Posterior cingulate gyrus (tissue), 11 donors: ENCODE results near the gene PRF1.
"Not testable (repeated sequence)": the region's sequence is repeated elsewhere in the genome, so short reads cannot be mapped to it uniquely, and the experiment has no call there.

Source experiments
- DNase-seq, 10 donors: peaks; one replicate each; pipeline versions ENCODE4 v3.0.0 to v3.0.0-alpha.2; 2020 to 2021; ENCODE audit warnings: mixed read lengths in 3 of 10
- intact Hi-C: fragments of 100-400 bp; cut with DNase I; formaldehyde crosslinking; loops from one replicate; pipeline ENCODE4 v1.15.1; 2023

Gene PRF1

GRCh38 chr10:70602665-70603448 is at the start of gene PRF1:
Gene PRF1 (minus strand): TSS chr10:70602741. CDS start chr10:70600902, 1,839 bp downstream.
- DNase-seq: no peak
- intact Hi-C loops: no loop called here

GRCh38 chr10:70651661-70652060 is 49.1 kb upstream of the PRF1 start:
- intact Hi-C loops: no loop called here
- no peak for DNase-seq

GRCh38 chr10:70650718-70651117 is 48.2 kb upstream of the PRF1 start:
- no peak for DNase-seq

GRCh38 chr10:70650104-70650503 is 47.6 kb upstream of the PRF1 start:
- intact Hi-C loops: no loop called here
- DNase-seq: no peak

More at GRCh38 chr10:70650718-70651117, 48.2 kb upstream of the PRF1 start:
- intact Hi-C loops: no loop called here

- intact Hi-C loops: no loop called here
- no peak for DNase-seq
Observed at GRCh38 chr10:70649526-70649925, 47.0 kb upstream of the PRF1 start.

GRCh38 chr10:70648427-70648826 is 45.9 kb upstream of the PRF1 start:
- no peak for DNase-seq
- intact Hi-C loops: no loop called here

GRCh38 chr10:70647086-70647485 is 44.5 kb upstream of the PRF1 start:
- intact Hi-C loops: no loop called here
- DNase-seq: no peak

- DNase-seq, intact Hi-C loops: not testable (repeated sequence)
Observed at GRCh38 chr10:70644959-70645358, 42.4 kb upstream of the PRF1 start.

- intact Hi-C loops, DNase-seq: not testable (repeated sequence)
Observed at GRCh38 chr10:70643272-70643671, 40.7 kb upstream of the PRF1 start.

GRCh38 chr10:70639640-70640383 is 37.3 kb upstream of the PRF1 start:
- intact Hi-C loops, DNase-seq: not testable (repeated sequence)

GRCh38 chr10:70634515-70634914 is 32.0 kb upstream of the PRF1 start:
- intact Hi-C loops, DNase-seq: not testable (repeated sequence)

- intact Hi-C loops: no loop called here
- DNase-seq: no peak
Observed at GRCh38 chr10:70634011-70634410, 31.5 kb upstream of the PRF1 start.

GRCh38 chr10:70631735-70632134 is 29.2 kb upstream of the PRF1 start:
- DNase-seq, intact Hi-C loops: not testable (repeated sequence)

- intact Hi-C loops: no loop called here
- DNase-seq: no peak
Observed at GRCh38 chr10:70629338-70629737, 26.8 kb upstream of the PRF1 start.

GRCh38 chr10:70626056-70626455 is 23.5 kb upstream of the PRF1 start:
- intact Hi-C loops: no loop called here
- DNase-seq: no peak

- DNase-seq: peak in 1 of 10 donors; percentile 34
- intact Hi-C loops: no loop called here
Observed at GRCh38 chr10:70622981-70623844, 20.7 kb upstream of the PRF1 start.

GRCh38 chr10:70622541-70622940 is 20.0 kb upstream of the PRF1 start:
- peak in 1 of 10 donors; percentile 44 for DNase-seq
- intact Hi-C loops: no loop called here

- intact Hi-C loops: no loop called here
Observed at GRCh38 chr10:70621503-70622078, 19.1 kb upstream of the PRF1 start.

GRCh38 chr10:70620020-70620289 is 17.4 kb upstream of the PRF1 start:
- intact Hi-C loops: no loop called here
- no peak for DNase-seq

More at GRCh38 chr10:70621503-70622078, 19.1 kb upstream of the PRF1 start:
- no peak for DNase-seq

- DNase-seq: no peak
- intact Hi-C loops: loop anchor here (1.0 to 10.0 kb wide), 2 partner anchors 65 to 140 kb away; no protein-coding TSS in a partner anchor
Observed at GRCh38 chr10:70619271-70620019, 16.9 kb upstream of the PRF1 start.
